H1 (cell line): ENCODE measurements around the gene TWNK. TPM values are rescaled to one million over a fixed set of nuclear protein-coding genes. Genes with fewer than 3 reads are reported as not detected.
"Not testable (repeated sequence)": the region's sequence is repeated elsewhere in the genome, so short reads cannot be mapped to it uniquely, and the experiment has no call there.

Experiments used
- CTCF ChIA-PET: fragments of 300-600 bp; sonication (Branson Sonifier 250); formaldehyde crosslinking; loops from one replicate; lab custom pipeline; 2021; ENCODE audit not compliant: partially characterized antibody; lab: Charles Lee
- POLR2A ChIA-PET: fragments of 300-600 bp; sonication (Branson Sonifier 250); formaldehyde crosslinking; loops from one replicate; lab custom pipeline; 2021; ENCODE audit warnings: inconsistent platforms; ENCODE audit not compliant: partially characterized antibody; lab: Charles Lee
- DNase-seq, 2 experiments: peaks; one replicate each; pipeline versions ENCODE4 v3.0.0 to v3.0.0-alpha.2; 2010 to 2022; ENCODE audit warnings: low spot score in 2 of 2, low read depth in 1 of 2, mixed read lengths in 1 of 2
- FAIRE-seq: peaks from 2 replicates; lab custom pipeline; 2011; peaks lifted over from hg19 to GRCh38; lab: Jason Lieb, UNC
- H2AFZ ChIP-seq: 2 replicates; pipeline ENCODE4 v1.8.1; 2012; ENCODE audit warnings: low read length, inconsistent platforms
- H2AK5ac ChIP-seq: 2 replicates; pipeline ENCODE4 v1.6.1; 2013; ENCODE audit warnings: low read depth, low read length
- H2BK120ac ChIP-seq: replicated peaks from 2 replicates; pipeline ENCODE3; 2013; ENCODE audit warnings: low read depth, low read length, inconsistent platforms
- H2BK12ac ChIP-seq: 2 replicates; pipeline ENCODE4 v1.6.1; 2013; ENCODE audit warnings: low read depth, low read length
- H2BK15ac ChIP-seq: 2 replicates; pipeline ENCODE4 v1.6.1; 2013; ENCODE audit warnings: low read length
- H2BK20ac ChIP-seq: 2 replicates; pipeline ENCODE4 v1.6.1; 2013; ENCODE audit warnings: low read length
- H2BK5ac ChIP-seq: 2 replicates; pipeline ENCODE4 v1.6.1; 2013; ENCODE audit warnings: low read depth, low read length
- H3K14ac ChIP-seq: 2 replicates; pipeline ENCODE4 v1.6.1; 2013; ENCODE audit warnings: inconsistent platforms; ENCODE audit not compliant: insufficient read length
- H3K18ac ChIP-seq: 2 replicates; pipeline ENCODE4 v1.6.1; 2013; ENCODE audit warnings: low read length; ENCODE audit errors: extremely low read depth
- H3K23ac ChIP-seq: 2 replicates; pipeline ENCODE4 v1.6.1; 2013; ENCODE audit warnings: inconsistent platforms; ENCODE audit not compliant: insufficient read length
- H3K23me2 ChIP-seq: 2 replicates; pipeline ENCODE4 v1.6.1; 2013; ENCODE audit warnings: low read depth, low read length
- H3K27ac ChIP-seq: 2 replicates; pipeline ENCODE4 v1.6.1; 2011; ENCODE audit warnings: low read depth, low read length, inconsistent platforms
- H3K27me3 ChIP-seq, 4 experiments: replicated peaks in 1 of 4; 1 replicate in 1 of 4; 2 replicates in 3 of 4; pipeline versions ENCODE4 v1.6.1 to v1.8.1; 2011 to 2013; ENCODE audit warnings: low read length in 3 of 4, mild to moderate bottlenecking in 3 of 4, inconsistent platforms in 2 of 4, mixed read lengths in 2 of 4, moderate library complexity in 1 of 4; ENCODE audit not compliant: control insufficient read depth in 3 of 4, insufficient read depth in 3 of 4; ENCODE audit errors: extremely low read depth in 1 of 4
- H3K36me3 ChIP-seq, 4 experiments: 2 replicates each; pipeline versions ENCODE4 v1.6.1 to v1.8.1; 2011 to 2013; ENCODE audit warnings: mild to moderate bottlenecking in 4 of 4, low read length in 3 of 4, moderate library complexity in 2 of 4, control low read depth in 1 of 4, inconsistent platforms in 1 of 4; ENCODE audit not compliant: insufficient read depth in 4 of 4, control insufficient read depth in 2 of 4
- H3K4ac ChIP-seq: replicated peaks from 2 replicates; pipeline ENCODE3; 2013; ENCODE audit warnings: low read length, low read depth, mixed read lengths, inconsistent platforms; ENCODE audit not compliant: insufficient read length
- H3K4me1 ChIP-seq, 4 experiments: replicated peaks in 1 of 4; 1 replicate in 1 of 4; 2 replicates in 3 of 4; pipeline versions ENCODE4 v1.6.1 to v1.8.1; 2011 to 2013; ENCODE audit warnings: low read length in 3 of 4, inconsistent platforms in 2 of 4, mixed read lengths in 1 of 4; ENCODE audit not compliant: insufficient read depth in 4 of 4, control insufficient read depth in 3 of 4
- H3K4me2 ChIP-seq, 2 experiments: 2 replicates each; pipeline versions ENCODE4 v1.6.1 to v1.8.1; 2011 to 2013; ENCODE audit warnings: low read depth in 2 of 2, low read length in 2 of 2, control low read depth in 1 of 2, inconsistent platforms in 1 of 2, mild to moderate bottlenecking in 1 of 2; ENCODE audit not compliant: insufficient read depth in 1 of 2
- H3K4me3 ChIP-seq, 4 experiments: fragments of 200-600, 300-600 bp in 1 of 4; sonication (generic), shearing (Covaris generic), sonication (Bioruptor Twin) in 1 of 4; 2 replicates each; pipeline versions ENCODE4 v1.5.1 to v1.8.1; 2011 to 2016; ENCODE audit warnings: low read length in 4 of 4, low read depth in 3 of 4, control low read depth in 2 of 4, inconsistent platforms in 2 of 4, mild to moderate bottlenecking in 2 of 4, mixed read lengths in 1 of 4, moderate library complexity in 1 of 4; ENCODE audit not compliant: insufficient read depth in 2 of 4; ENCODE audit errors: extremely low read depth in 1 of 4
- H3K56ac ChIP-seq: replicated peaks from 2 replicates; pipeline ENCODE3; 2013; ENCODE audit warnings: low read depth, mild to moderate bottlenecking, mixed read lengths, low read length, inconsistent platforms; ENCODE audit not compliant: insufficient read length
- H3K79me1 ChIP-seq: 2 replicates; pipeline ENCODE4 v1.6.1; 2013; ENCODE audit warnings: low read depth, low read length, control low read depth
- H3K79me2 ChIP-seq, 2 experiments: 2 replicates each; pipeline versions ENCODE4 v1.6.1 to v1.8.1; 2012 to 2013; ENCODE audit warnings: low read length in 2 of 2, mild to moderate bottlenecking in 2 of 2, inconsistent platforms in 1 of 2; ENCODE audit not compliant: insufficient read depth in 2 of 2, control insufficient read depth in 1 of 2
- H3K9ac ChIP-seq, 4 experiments: replicated peaks in 1 of 4; 1 replicate in 1 of 4; 2 replicates in 3 of 4; pipeline versions ENCODE4 v1.6.1 to v1.8.1; 2011 to 2013; ENCODE audit warnings: low read depth in 3 of 4, low read length in 3 of 4, control low read depth in 2 of 4, mild to moderate bottlenecking in 2 of 4, moderate library complexity in 2 of 4, inconsistent platforms in 1 of 4; ENCODE audit errors: extremely low read depth in 1 of 4
- H3K9me3 ChIP-seq, 2 experiments: 2 replicates each; pipeline versions ENCODE4 v1.6.1 to v1.8.1; 2012 to 2013; ENCODE audit warnings: mild to moderate bottlenecking in 2 of 2, moderate library complexity in 2 of 2, control low read depth in 1 of 2, inconsistent platforms in 1 of 2, low read depth in 1 of 2, low read length in 1 of 2, mixed read lengths in 1 of 2; ENCODE audit not compliant: insufficient read depth in 2 of 2
- H4K20me1 ChIP-seq, 2 experiments: replicated peaks in 1 of 2; 2 replicates each; pipeline versions ENCODE3 to v1.8.1; 2011 to 2013; ENCODE audit warnings: inconsistent platforms in 2 of 2, low read length in 2 of 2, mild to moderate bottlenecking in 1 of 2; ENCODE audit not compliant: insufficient read depth in 2 of 2, control insufficient read depth in 1 of 2
- H4K5ac ChIP-seq: 2 replicates; pipeline ENCODE4 v1.6.1; 2013; ENCODE audit warnings: low read length, low read depth, mixed read lengths, inconsistent platforms; ENCODE audit not compliant: insufficient read length
- H4K8ac ChIP-seq: 2 replicates; pipeline ENCODE4 v1.8.0; 2013; ENCODE audit warnings: mild to moderate bottlenecking, moderate library complexity, low read length, inconsistent platforms; ENCODE audit not compliant: insufficient read depth; ENCODE audit errors: extremely low read depth
- H4K91ac ChIP-seq: replicated peaks from 2 replicates; pipeline ENCODE3; 2013; ENCODE audit warnings: low read length, mixed read lengths, inconsistent platforms; ENCODE audit not compliant: insufficient read length
- POLR2AphosphoS5 ChIP-seq: IDR thresholded peaks from 2 replicates; pipeline ENCODE4 v1.6.1; 2011; ENCODE audit warnings: low read depth, low read length
- WGBS, 2 experiments: shearing (Covaris generic) in 1 of 2; methylation state at CpG; one replicate each; pipeline versions ENCODE4 v1.1.6 to v1.1.7; 2013 to 2015; ENCODE audit warnings: low lambda C conversion rate in 2 of 2, mixed read lengths in 2 of 2, inconsistent platforms in 1 of 2, low coverage in 1 of 2, missing lambda C conversion rate in 1 of 2; ENCODE audit not compliant: insufficient replicate concordance in 2 of 2, insufficient coverage in 1 of 2, insufficient read length in 1 of 2; ENCODE audit errors: extremely low coverage in 1 of 2, missing lambda C conversion rate in 1 of 2; 5-methylcytosine and 5-hydroxymethylcytosine counted together
- polyA plus RNA-seq, 7 experiments: library from polyadenylated mRNA; depleted of rRNA in 3 of 7; stranded (reverse) in 5 of 7; unstranded in 2 of 7; fragments of >200 nt in 5 of 7; fragments of 200-250 nt in 2 of 7; gene quantifications; 1 replicate in 5 of 7; 2 replicates in 1 of 7; 4 replicates in 1 of 7; pipeline versions ENCODE4 v1.2.1 to v1.2.3, GENCODE V29; 2011 to 2013; ENCODE audit warnings: missing spikeins in 2 of 7, mixed read lengths in 2 of 7
- total RNA-seq: library from RNA; stranded (reverse); fragmentation: NEBNext Ultra II Directional; extraction: Animal tissue kit (Norgen Biotek cat#: 25700); gene quantifications from 2 replicates; pipeline ENCODE4 v1.2.1, GENCODE V29; 2021

Gene TWNK
- total and polyA plus RNA-seq, 2 of the 8 experiments (the other 6 are each of a cell fraction or from before 2014, with no cell fraction given), result 15.4 to 32.5 TPM

- TF ChIP-seq POLR2AphosphoS5, result no peak
These were observed 14.3 kb upstream of the TWNK start (continued) for GRCh38 chr10:100972904-100973535.

DNA sequence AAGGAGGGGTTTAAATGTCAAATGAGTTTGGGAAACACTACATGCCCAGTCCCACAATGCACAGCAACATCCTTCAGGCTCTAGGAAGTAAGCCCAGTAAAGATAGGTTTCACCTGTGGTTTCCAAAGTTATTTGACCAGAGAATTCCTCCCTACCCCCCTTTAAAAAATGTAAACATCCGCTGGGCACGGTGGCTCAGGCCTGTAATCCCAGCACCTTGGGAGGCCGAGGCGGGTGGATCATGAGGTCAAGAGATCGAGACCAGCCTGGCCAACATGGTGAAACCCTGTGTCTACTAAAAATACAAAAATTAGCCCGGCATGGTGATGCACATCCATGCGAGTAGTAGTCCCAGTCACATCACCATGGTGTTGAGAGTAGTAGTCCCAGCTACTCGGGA lies 11.9 kb upstream of the TWNK start:
- not testable (repeated sequence) for DNase-seq, H4K5ac ChIP-seq, H3K27ac ChIP-seq, H2BK20ac ChIP-seq, H2AFZ ChIP-seq, H3K23me2 ChIP-seq, H4K8ac ChIP-seq, H3K23ac ChIP-seq, H3K79me2 ChIP-seq, H3K18ac ChIP-seq, H3K27me3 ChIP-seq, H3K56ac ChIP-seq, H4K91ac ChIP-seq, H3K14ac ChIP-seq, H3K9ac ChIP-seq, H2BK5ac ChIP-seq, H3K4ac ChIP-seq, H2BK12ac ChIP-seq, H2AK5ac ChIP-seq, H2BK15ac ChIP-seq, H3K4me3 ChIP-seq, H2BK120ac ChIP-seq, H3K79me1 ChIP-seq, H3K4me2 ChIP-seq, H3K9me3 ChIP-seq
- Histone ChIP-seq H3K4me1 (peaks cover 0 to 11% (median 9%) of the 10 kb centered on the region in 4 experiments; a peak in 6 of 7 replicates), H3K36me3 (peaks cover 0 to 11% (median 3%) of the 10 kb centered on the region in 4 experiments; a peak in 4 of 8 replicates), H4K20me1 (peaks cover 0 to 16% of the 10 kb centered on the region in 2 experiments)
- ChIA-PET POLR2A (interaction anchor here (0.6 to 1.2 kb wide), 2 partner anchors 11 to 13 kb away, joined by 3 to 5 read pairs; partner anchors contain the start of genes MRPL43 and TWNK), CTCF (interaction anchor here (0.5 to 2.0 kb wide), 3 partner anchors 37 to 414 kb away, joined by 3 to 5 read pairs (median 3); no protein-coding TSS in a partner anchor)
- 91% methylated on average over 8 of the region's 8 CpGs; no CpG with 5 or more reads in 1 of the 2 experiments for WGBS, 2 experiments
- peak; percentile 13 for FAIRE-seq
